Neural progenitor cell (in vitro differentiated cells): ENCODE results near the gene PDZD4.

ENCODE experiments used
- CTCF ChIP-seq: fragments of 200-600 bp; sonication (generic); IDR thresholded peaks from 2 replicates; pipeline ENCODE4 v1.5.1; 2017; ENCODE audit warnings: antibody characterized with exemption, mild to moderate bottlenecking
- EZH2 ChIP-seq: fragments of 200-600 bp; sonication (generic); IDR thresholded peaks from 2 replicates; pipeline ENCODE4 v1.6.1; 2017; ENCODE audit warnings: antibody characterized with exemption, mild to moderate bottlenecking, moderate library complexity

DNA sequence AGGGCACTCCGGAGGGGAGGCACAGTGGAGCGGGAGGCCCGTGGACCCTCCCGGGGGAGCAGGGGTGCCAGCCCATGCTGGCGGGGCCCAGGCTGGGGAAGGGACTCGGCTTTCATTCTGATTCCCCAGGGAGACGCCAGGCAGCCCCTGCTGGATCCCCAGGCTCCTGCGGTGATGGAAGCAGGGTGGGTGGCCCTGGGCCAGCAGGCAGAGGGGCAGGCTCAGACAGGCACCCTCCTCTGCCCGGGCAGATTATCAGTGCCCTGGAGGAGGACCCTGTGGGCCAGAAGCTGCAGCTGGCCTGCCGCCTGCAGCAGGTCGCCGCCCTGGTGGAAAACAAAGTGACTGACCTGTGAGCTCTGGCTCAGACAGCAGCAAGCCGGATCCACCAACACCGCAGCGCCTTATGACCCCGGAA, 51.7 kb downstream of the PDZD4 start:
- TF ChIP-seq CTCF (peak; percentile 3), EZH2 (no peak)
